ENCODE results near the gene ENPP3.

Gene ENPP3

GRCh38 chr6:131646249-131646670 lies 9.2 kb downstream of the ENPP3 start:
- peaks cover 3% of the 10 kb centered on the region for H3K4me1 ChIP-seq (ENCODE audit: low read depth, poor library complexity, severe bottlenecking)
- no peak overlapping the region for H3K9ac ChIP-seq
- H3K4me2 ChIP-seq: no peak overlapping the region
- H3K27ac ChIP-seq: no peak overlapping the region
- H3K27me3 ChIP-seq (ENCODE audit: insufficient read depth, low read depth): no peaks in the 10 kb centered on the region
- no peaks in the 10 kb centered on the region for H3K36me3 ChIP-seq (ENCODE audit: insufficient read depth)
- H3K4me3 ChIP-seq (IDR thresholded peaks at IDR 0.05; ENCODE audit: insufficient read depth, low read depth, low read length): no peak overlapping the region
- H4K20me1 ChIP-seq (ENCODE audit: insufficient read depth): no peaks in the 10 kb centered on the region
- TF ChIP-seq, protein P1, sequence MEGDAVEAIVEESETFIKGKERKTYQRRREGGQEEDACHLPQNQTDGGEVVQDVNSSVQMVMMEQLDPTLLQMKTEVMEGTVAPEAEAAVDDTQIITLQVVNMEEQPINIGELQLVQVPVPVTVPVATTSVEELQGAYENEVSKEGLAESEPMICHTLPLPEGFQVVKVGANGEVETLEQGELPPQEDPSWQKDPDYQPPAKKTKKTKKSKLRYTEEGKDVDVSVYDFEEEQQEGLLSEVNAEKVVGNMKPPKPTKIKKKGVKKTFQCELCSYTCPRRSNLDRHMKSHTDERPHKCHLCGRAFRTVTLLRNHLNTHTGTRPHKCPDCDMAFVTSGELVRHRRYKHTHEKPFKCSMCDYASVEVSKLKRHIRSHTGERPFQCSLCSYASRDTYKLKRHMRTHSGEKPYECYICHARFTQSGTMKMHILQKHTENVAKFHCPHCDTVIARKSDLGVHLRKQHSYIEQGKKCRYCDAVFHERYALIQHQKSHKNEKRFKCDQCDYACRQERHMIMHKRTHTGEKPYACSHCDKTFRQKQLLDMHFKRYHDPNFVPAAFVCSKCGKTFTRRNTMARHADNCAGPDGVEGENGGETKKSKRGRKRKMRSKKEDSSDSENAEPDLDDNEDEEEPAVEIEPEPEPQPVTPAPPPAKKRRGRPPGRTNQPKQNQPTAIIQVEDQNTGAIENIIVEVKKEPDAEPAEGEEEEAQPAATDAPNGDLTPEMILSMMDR (conservative IDR thresholded peaks at IDR 0.05; ENCODE audit: low read depth, low read length): no peak
- no peaks in the 10 kb centered on the region for H3K79me2 ChIP-seq (ENCODE audit: insufficient read depth, low read depth)
- no peak overlapping the region for H2AFZ ChIP-seq (ENCODE audit: low read depth)

GRCh38 chr6:131651782-131652181 lies 14.7 kb downstream of the ENPP3 start:
- H3K9ac ChIP-seq: no peak overlapping the region
- TF ChIP-seq, protein P1 (conservative IDR thresholded peaks at IDR 0.05; ENCODE audit: low read depth, low read length): no peak
- H3K4me2 ChIP-seq: no peak overlapping the region
- H3K4me1 ChIP-seq (ENCODE audit: low read depth, poor library complexity, severe bottlenecking): no peaks in the 10 kb centered on the region
- H4K20me1 ChIP-seq (ENCODE audit: insufficient read depth): no peaks in the 10 kb centered on the region
- H3K36me3 ChIP-seq (ENCODE audit: insufficient read depth): no peaks in the 10 kb centered on the region
- no peak overlapping the region for H2AFZ ChIP-seq (ENCODE audit: low read depth)
- H3K27me3 ChIP-seq (ENCODE audit: insufficient read depth, low read depth): no peaks in the 10 kb centered on the region
- no peak overlapping the region for H3K4me3 ChIP-seq (IDR thresholded peaks at IDR 0.05; ENCODE audit: insufficient read depth, low read depth, low read length)
- no peaks in the 10 kb centered on the region for H3K79me2 ChIP-seq (ENCODE audit: insufficient read depth, low read depth)
- H3K27ac ChIP-seq: no peak overlapping the region

GRCh38 chr6:131652472-131652871 lies 15.4 kb downstream of the ENPP3 start:
- Histone ChIP-seq H3K27ac (no peak overlapping the region), H3K36me3 (ENCODE audit: insufficient read depth) (no peaks in the 10 kb centered on the region), H3K9ac (no peak overlapping the region), H3K4me1 (ENCODE audit: low read depth, poor library complexity, severe bottlenecking) (no peaks in the 10 kb centered on the region), H2AFZ (ENCODE audit: low read depth) (no peak overlapping the region), H3K79me2 (ENCODE audit: insufficient read depth, low read depth) (no peaks in the 10 kb centered on the region), H3K4me3 (IDR thresholded peaks at IDR 0.05; ENCODE audit: insufficient read depth, low read depth, low read length) (no peak overlapping the region), H3K4me2 (no peak overlapping the region), H4K20me1 (ENCODE audit: insufficient read depth) (no peaks in the 10 kb centered on the region), H3K27me3 (ENCODE audit: insufficient read depth, low read depth) (no peaks in the 10 kb centered on the region)
- TF ChIP-seq, protein P1 (conservative IDR thresholded peaks at IDR 0.05; ENCODE audit: low read depth, low read length): no peak

DNA sequence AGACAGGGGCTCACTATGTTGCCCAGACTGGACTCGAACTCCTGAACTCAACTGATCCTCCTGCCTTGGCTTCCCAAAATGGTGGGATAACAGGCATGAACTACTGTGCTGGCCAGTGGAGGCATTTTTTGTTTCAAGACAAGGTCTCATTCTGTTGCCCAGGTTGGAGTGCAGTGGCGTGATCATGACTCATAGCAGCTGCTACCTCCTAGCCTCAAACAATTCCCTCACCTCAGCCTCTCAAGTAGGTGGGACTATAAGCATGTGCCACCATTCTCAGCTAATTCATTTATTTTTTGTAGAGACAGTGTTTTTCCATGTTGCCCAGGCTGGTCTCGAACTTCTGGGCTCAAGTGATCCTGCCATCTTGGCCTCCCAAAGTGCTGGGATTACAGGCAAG lies 17.2 kb downstream of the ENPP3 start:
- no peak overlapping the region for H3K9ac ChIP-seq
- no peak overlapping the region for H2AFZ ChIP-seq (ENCODE audit: low read depth)
- H3K79me2 ChIP-seq (ENCODE audit: insufficient read depth, low read depth): no peaks in the 10 kb centered on the region
- TF ChIP-seq, protein P1 (conservative IDR thresholded peaks at IDR 0.05; ENCODE audit: low read depth, low read length): no peak
- H3K4me3 ChIP-seq (IDR thresholded peaks at IDR 0.05; ENCODE audit: insufficient read depth, low read depth, low read length): no peak overlapping the region
- no peaks in the 10 kb centered on the region for H3K27me3 ChIP-seq (ENCODE audit: insufficient read depth, low read depth)
- H3K4me1 ChIP-seq (ENCODE audit: low read depth, poor library complexity, severe bottlenecking): no peaks in the 10 kb centered on the region
- H4K20me1 ChIP-seq (ENCODE audit: insufficient read depth): no peaks in the 10 kb centered on the region
- H3K4me2 ChIP-seq: no peak overlapping the region
- H3K27ac ChIP-seq: no peak overlapping the region
- no peaks in the 10 kb centered on the region for H3K36me3 ChIP-seq (ENCODE audit: insufficient read depth)
